NCI-H1092 treated with DMSO at 0.1 percent for 48 hours (cell line): ENCODE measurements around the gene PDXK.

ENCODE experiments used
- DNase-seq: peaks from one replicate; lab custom pipeline; 2025; lab: John Stamatoyannopoulos, UW

The PDXK gene

GRCh38 chr21:43764576-43765495, 45.9 kb downstream of the PDXK start:
- DNase-seq, result no peak

DNA sequence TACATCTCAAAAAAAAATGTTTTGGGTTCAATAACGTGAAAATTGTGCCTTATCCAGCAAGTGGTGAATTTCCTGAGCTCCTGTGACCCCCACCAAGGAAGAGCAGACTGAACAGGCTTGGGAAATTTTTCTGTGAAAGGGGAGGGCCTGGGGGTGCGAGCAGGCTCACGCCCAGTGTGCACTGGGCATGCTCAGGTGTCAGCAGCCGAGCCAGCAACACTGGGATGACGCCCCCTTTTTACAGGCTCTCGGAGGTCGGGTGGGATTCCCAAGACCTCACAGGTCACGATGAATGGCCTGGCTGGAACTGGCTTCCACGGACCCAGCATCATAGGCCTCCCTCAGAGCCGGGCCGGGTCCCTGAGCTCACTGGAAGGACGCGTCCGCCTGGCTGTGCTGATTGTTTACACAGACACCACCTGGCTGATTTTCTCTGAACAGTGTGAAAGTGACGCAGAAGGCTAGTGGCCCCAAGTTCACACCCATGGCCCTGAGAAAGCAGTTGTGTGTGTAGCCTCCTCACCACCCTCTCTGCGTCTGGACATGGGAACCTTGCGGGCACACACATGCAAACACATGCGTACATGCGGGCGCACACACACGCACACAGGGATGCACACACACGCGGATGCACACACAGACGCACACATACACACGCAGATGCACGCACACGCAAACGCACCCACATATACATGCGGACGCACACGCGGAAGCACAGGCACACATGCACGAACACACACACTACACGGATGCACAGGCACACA, 48.0 kb downstream of the PDXK start:
- DNase-seq, result no peak

DNA sequence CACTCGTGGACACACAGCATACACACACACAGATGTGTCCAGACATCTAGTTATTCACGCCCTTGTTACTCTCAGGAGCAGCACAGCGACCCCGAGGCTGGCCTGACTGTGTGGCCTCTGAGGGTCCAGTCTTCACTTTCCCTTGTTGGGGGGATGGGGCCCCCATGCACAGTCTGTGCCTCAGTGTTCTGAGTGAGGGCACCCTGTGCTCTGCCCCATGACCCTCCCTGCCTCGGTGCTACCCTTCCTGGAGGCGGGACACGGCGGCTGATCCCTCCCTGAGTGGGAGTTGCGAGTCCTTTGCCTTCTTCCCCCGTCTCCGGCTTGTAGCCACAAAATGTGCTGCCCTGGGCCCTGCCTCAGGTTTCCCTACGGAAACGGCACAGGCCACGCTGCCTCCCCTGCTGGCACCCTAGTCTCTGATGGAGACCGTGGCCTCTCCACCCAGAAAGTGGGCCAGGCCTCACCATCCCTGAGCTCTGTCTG, 48.6 kb downstream of the PDXK start:
- DNase-seq, result no peak

- no peak for DNase-seq
Measured at GRCh38 chr21:43767984-43768867, 49.3 kb downstream of the PDXK start.

GRCh38 chr21:43768868-43769167, 49.9 kb downstream of the PDXK start:
- DNase-seq, result no peak

- no peak for DNase-seq
Measured at GRCh38 chr21:43769325-43769958, 50.5 kb downstream of the PDXK start.

DNA sequence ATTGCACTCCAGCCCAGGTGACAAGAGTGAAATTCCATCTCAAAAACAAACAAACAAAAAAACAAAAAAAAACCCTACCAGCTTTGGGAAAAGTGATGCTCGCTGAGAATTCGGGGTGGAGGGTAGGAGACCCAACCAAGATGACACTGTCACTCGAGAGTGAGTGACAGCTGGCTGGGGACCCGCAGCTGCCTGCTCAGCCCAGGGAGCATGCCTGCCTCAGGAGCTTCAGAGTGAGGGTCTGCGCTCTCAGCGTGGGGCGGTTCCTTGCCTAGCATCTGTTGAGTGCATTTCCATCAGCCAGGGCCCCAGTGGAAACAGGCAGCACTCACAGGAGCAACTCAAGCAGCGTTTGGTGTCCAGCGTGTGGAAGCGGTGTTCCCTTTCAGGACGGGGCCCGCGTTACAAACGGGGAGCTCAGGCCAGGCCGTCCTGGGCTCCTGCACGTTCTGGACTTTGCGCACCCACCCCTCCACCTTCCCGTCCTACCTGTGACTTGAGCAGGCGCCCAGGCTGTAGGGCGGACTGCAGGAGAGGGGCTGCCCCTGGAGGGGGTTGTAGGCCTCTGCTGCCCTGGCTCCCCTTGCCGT, 51.2 kb downstream of the PDXK start:
- no peak for DNase-seq

DNA sequence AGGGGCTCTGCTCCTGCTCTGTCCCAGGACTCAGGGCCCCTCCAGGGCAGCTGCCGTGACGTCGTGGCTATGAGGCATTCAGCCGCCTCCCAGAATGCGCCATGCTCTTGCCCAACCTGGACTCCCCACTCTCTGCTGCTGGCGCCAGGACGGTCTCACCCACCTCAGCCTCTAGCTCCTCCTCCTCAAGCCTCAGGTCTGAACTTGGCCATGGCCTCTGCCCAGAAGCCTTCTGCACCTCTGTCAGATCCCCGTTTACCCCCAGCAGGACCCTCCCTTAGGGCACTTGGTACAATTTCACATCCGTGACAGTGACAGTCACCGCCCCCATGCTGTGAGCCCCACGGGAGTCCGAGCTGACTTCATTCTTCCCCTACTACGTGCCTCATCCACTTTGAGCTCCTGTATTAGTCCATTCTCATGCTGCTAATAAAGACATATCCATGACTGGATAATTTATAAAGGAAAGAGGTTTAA, 52.3 kb downstream of the PDXK start:
- DNase-seq, result no peak

- no peak for DNase-seq
Measured at GRCh38 chr21:43771698-43772424, 52.9 kb downstream of the PDXK start.

DNA sequence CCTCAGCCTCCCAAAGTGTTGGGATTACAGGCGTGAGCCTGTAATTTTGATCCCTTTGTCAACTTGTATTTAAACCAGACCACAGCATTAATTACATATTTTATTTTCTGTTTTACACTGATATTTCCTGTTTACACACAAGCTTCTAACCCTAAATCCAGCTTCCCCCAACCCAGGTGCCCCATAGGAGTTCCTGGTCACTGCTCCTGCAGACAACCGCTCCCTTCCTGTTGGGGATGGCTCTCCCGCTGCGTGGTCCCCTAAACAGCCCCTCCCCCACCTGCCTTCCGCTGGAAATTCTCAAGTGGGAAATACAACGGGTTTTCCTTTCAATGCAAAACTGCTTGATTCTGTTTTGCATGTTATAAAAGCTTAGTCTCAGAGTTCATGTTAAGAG, 53.5 kb downstream of the PDXK start:
- no peak for DNase-seq

- DNase-seq, result no peak
Measured at GRCh38 chr21:43774163-43774562, 55.2 kb downstream of the PDXK start.

- no peak for DNase-seq
Measured at GRCh38 chr21:43775190-43775589, 56.3 kb downstream of the PDXK start.

DNA sequence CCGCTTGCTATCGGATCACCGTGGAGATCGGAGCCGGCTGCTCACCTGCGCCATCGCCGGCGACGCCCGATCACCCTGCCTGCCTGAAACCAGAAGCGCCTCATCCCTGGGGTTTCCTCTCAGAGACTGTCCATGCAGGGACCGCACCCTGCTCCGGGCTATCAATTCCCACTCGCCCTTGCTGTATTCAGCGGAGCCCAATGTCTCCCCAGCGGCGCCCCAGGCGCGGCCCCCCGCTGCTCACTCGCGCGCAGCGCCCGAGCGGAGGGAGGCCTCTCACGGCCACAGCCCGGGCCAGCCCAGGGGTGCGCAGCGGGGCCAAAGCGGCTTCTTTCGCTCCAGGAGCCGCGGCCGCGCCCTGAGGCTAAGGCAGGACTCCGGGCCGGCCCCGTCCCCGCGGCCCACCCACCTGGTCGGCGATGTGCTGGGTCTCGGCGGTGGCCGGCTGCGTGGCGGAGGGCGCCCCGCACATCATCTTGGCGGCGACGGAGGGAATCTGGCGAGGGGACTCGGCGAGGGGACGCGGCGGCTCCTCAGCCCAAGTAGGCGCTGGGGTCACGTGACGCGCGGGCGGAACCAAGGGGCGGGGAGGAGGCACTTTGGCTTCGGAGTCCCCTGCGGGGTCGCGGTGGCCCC, 57.0 kb downstream of the PDXK start, which contains the start of gene CSTB:
TSS of gene CSTB (minus strand) at position 514 of the 636 bp plus-strand sequence. CDS start at position 475, 39 bp downstream.
- DNase-seq, result peak; percentile 79

- DNase-seq, result no peak
Measured at GRCh38 chr21:43777953-43778352, 59.0 kb downstream of the PDXK start.

DNA sequence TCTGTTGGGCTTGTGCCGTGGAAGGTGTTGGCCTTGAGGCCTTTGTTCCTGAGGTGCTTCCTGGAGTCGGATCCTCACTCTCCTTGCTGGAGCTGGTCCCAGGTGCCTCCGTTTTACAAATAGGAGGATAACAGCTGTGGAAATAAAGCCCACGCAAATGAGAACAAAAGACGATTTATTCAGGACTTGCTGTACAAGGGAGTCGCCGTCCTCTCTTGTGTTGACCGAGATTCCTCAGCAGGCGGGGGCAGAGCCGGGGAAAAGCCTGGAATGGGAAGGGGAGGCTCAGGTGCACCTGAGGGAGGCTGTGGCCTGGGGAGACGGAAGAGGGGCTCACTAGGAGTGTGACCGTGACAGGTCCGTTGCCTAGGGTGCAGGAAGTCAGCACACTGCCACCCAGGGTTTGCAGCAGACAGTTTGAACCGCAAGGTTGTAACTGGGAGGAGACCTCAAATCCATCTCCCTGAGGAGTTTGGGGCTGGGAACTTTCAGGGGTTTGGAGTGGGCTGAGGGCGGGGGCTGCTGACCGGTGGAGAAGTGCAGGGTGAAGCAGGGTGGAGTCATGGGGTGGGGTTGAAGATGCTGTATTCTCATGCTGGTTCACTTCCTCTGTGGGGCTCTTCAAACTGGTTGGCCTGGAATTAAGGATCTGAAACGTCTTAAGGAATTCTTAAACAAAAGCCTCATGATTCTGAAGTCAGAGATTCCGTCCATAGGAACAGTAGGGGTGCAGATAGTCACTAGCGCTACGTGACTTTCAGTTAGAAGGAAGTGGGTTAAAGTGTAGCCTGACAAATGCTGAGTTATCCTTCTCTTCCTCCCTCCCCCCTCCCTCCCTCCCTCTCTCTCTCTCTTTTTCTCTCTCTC, 59.8 kb downstream of the PDXK start:
- DNase-seq, result no peak

DNA sequence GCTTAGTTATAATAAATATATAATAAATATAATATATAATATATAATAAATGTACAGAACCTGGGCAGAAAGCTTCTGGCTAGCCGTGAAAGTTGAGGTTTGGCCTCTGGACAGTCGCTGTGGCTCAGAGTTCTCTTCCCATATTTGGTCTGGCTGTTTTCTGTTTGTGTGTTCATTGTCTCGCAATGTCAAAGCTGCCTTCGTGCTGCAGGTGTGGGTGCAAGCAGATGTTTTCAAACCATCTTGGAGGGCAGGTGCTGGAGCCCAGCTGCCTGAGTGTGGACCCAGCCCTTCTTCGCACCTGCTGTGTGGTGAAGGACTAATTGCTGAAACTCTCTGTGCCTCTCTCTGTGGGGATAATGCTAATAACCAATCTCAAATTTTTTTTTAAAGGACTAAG, 60.7 kb downstream of the PDXK start:
- no peak for DNase-seq

DNA sequence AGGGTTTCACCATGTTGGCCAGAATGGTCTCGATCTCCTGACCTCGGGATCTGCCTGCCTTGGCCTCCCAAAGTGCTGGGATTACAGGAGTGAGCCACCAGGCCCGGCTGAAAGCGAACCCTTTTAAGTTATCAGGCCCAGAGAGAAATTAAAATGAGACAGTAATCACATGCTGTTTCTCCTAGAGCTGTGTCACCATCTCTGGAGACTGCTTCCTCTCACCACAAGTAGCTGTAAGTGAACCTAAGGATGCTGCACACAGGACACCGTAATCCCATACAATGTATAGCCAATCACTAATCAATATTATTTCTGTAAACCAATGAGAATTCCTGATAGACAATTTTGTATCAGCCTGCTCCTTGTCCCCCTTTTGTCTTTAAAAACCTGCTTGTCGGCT, 62.9 kb downstream of the PDXK start:
- DNase-seq, result no peak

GRCh38 chr21:43782431-43783097, 63.6 kb downstream of the PDXK start:
- no peak for DNase-seq
